ENCODE results near the gene IFNL2. TPM values are rescaled to one million over a fixed set of nuclear protein-coding genes. Genes with fewer than 3 reads are reported as not detected.

IFNL2 gene
- total and polyA plus RNA-seq, 2 donors (not counting 1 experiment from before 2014, with no cell fraction given) = not detected

DNA sequence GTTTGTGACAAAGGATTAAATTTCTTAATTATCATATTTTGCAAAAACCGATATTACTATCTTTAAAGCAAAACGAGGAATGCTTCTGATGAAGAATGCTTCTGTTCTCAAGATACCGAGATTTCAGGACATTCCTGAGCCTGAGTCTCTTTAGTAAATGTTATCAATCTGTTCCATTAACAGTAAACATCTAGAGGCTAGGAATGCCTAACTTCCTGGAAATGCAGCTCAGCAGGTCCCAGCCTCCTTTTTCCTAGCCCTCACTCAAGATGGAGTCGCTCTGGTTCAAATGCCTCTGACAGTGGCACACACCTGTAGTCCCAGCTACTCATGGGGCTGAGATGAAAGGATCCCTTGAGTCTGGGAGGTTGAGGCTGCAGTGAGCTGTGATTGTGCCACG lies 17.1 kb upstream of the IFNL2 start:
- H3K9me3 ChIP-seq (ENCODE audit: control extremely low read depth in 1 of 3, control insufficient read depth in 2 of 3, insufficient read depth in 1 of 3, low read length in 2 of 3) = peaks cover 0 to 2% (median 0%) of the 10 kb centered on the region in 3 donors
- peaks cover 0 to 15% (median 3%) of the 10 kb centered on the region in 4 experiments for H3K27me3 ChIP-seq (replicated peaks in 1 of 4; ENCODE audit: control extremely low read depth in 1 of 4, control insufficient read depth in 3 of 4, insufficient read depth in 4 of 4, low read length in 3 of 4)
- no peak overlapping the region for H3K9ac ChIP-seq (ENCODE audit: low read length)
- H3K4me2 ChIP-seq (replicated peaks; ENCODE audit: low read depth, low read length, poor library complexity, severe bottlenecking) = no peak overlapping the region
- no peak overlapping the region for H3K4me3 ChIP-seq (ENCODE audit: control extremely low read depth in 1 of 5, extremely low read depth in 1 of 5, insufficient read depth in 1 of 5, low read depth in 2 of 5, low read length in 4 of 5)
- ChIA-PET POLR2A (no interaction called here), CTCF (no interaction called here)
- Mint-ChIP-seq H3K4me3 (no peak overlapping the region), H3K27ac (no peak overlapping the region), H3K27me3 (peaks cover 9% of the 10 kb centered on the region), H3K4me1 (no peaks in the 10 kb centered on the region), H3K9me3 (ENCODE audit: insufficient read depth) (no peaks in the 10 kb centered on the region)
- DNase-seq (no peak), ATAC-seq (ENCODE audit: low read depth) (no peak)
- no CpG with 5 or more reads among the region's 5 CpGs for WGBS (ENCODE audit: insufficient coverage)
- intact Hi-C loops (cut with micrococcal nuclease) = no loop called here
- TF ChIP-seq, protein P1, sequence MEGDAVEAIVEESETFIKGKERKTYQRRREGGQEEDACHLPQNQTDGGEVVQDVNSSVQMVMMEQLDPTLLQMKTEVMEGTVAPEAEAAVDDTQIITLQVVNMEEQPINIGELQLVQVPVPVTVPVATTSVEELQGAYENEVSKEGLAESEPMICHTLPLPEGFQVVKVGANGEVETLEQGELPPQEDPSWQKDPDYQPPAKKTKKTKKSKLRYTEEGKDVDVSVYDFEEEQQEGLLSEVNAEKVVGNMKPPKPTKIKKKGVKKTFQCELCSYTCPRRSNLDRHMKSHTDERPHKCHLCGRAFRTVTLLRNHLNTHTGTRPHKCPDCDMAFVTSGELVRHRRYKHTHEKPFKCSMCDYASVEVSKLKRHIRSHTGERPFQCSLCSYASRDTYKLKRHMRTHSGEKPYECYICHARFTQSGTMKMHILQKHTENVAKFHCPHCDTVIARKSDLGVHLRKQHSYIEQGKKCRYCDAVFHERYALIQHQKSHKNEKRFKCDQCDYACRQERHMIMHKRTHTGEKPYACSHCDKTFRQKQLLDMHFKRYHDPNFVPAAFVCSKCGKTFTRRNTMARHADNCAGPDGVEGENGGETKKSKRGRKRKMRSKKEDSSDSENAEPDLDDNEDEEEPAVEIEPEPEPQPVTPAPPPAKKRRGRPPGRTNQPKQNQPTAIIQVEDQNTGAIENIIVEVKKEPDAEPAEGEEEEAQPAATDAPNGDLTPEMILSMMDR (IDR thresholded peaks at IDR 0.05) = no peak
- no peak for TF ChIP-seq EZH2 (IDR thresholded peaks at IDR 0.05; ENCODE audit: borderline replicate concordance, insufficient read depth, low read depth, low read length, poor library complexity, severe bottlenecking)
- peaks cover 9 to 12% of the 10 kb centered on the region in 2 donors for H3K4me1 ChIP-seq (ENCODE audit: control insufficient read depth in 2 of 2, insufficient read depth in 2 of 2, low read length in 2 of 2)
- no peak overlapping the region for H3K27ac ChIP-seq (ENCODE audit: low read length in 2 of 2)
- no peaks in the 10 kb centered on the region for H3K79me2 ChIP-seq (ENCODE audit: control insufficient read depth, insufficient read depth, low read length)
- H4K20me1 ChIP-seq (ENCODE audit: control insufficient read depth, insufficient read depth, low read length, poor library complexity, severe bottlenecking) = no peaks in the 10 kb centered on the region
- no peak overlapping the region for H2AFZ ChIP-seq (ENCODE audit: insufficient read depth, low read depth, low read length, poor library complexity, severe bottlenecking)
- H3K36me3 ChIP-seq (replicated peaks in 1 of 2; ENCODE audit: control extremely low read depth in 1 of 2, control insufficient read depth in 1 of 2, extremely low read depth in 1 of 2, insufficient read depth in 2 of 2, low read length in 1 of 2) = no peaks in the 10 kb centered on the region

DNA sequence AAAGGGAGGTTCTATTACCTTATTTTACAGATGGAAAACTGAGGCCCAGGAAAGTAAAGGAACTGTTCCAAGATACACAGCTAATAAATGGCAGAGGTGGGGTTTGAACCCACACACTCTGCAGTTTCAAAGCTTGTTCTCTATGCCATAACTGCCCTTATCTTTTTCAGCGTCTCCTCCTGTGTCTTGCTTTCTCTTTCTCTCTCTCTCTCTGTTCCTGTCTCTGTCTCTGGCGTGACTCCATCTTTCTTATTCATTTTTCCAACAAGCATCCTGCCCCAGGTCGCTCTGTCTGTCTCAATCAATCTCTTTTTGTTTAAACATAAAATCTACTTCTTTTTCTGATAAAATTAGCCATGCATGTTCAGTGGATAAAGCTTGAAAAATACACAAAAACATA lies 16.4 kb upstream of the IFNL2 start:
- peaks cover 0 to 6% (median 0%) of the 10 kb centered on the region in 3 donors for H3K9me3 ChIP-seq (ENCODE audit: control extremely low read depth in 1 of 3, control insufficient read depth in 2 of 3, insufficient read depth in 1 of 3, low read length in 2 of 3)
- Mint-ChIP-seq H3K27me3 (peaks cover 9% of the 10 kb centered on the region), H3K9me3 (ENCODE audit: insufficient read depth) (no peaks in the 10 kb centered on the region), H3K27ac (no peak overlapping the region), H3K4me3 (no peak overlapping the region), H3K4me1 (no peaks in the 10 kb centered on the region)
- no peak overlapping the region for H3K4me3 ChIP-seq (ENCODE audit: control extremely low read depth in 1 of 5, extremely low read depth in 1 of 5, insufficient read depth in 1 of 5, low read depth in 2 of 5, low read length in 4 of 5)
- H3K27me3 ChIP-seq (replicated peaks in 1 of 4; ENCODE audit: control extremely low read depth in 1 of 4, control insufficient read depth in 3 of 4, insufficient read depth in 4 of 4, low read length in 3 of 4) = peaks cover 0 to 19% (median 4%) of the 10 kb centered on the region in 4 experiments
- H3K36me3 ChIP-seq (replicated peaks in 1 of 2; ENCODE audit: control extremely low read depth in 1 of 2, control insufficient read depth in 1 of 2, extremely low read depth in 1 of 2, insufficient read depth in 2 of 2, low read length in 1 of 2) = no peaks in the 10 kb centered on the region
- no peak overlapping the region for H3K9ac ChIP-seq (ENCODE audit: low read length)
- no peak for TF ChIP-seq EZH2 (IDR thresholded peaks at IDR 0.05; ENCODE audit: borderline replicate concordance, insufficient read depth, low read depth, low read length, poor library complexity, severe bottlenecking)
- TF ChIP-seq, protein P1 (IDR thresholded peaks at IDR 0.05) = no peak
- intact Hi-C loops (cut with micrococcal nuclease) = no loop called here
- peak overlapping the region; percentile 49 for H2AFZ ChIP-seq (ENCODE audit: insufficient read depth, low read depth, low read length, poor library complexity, severe bottlenecking)
- POLR2A ChIA-PET = no interaction called here
- CTCF ChIA-PET = no interaction called here
- no peak overlapping the region for H3K27ac ChIP-seq (ENCODE audit: low read length in 2 of 2)
- no peaks in the 10 kb centered on the region for H4K20me1 ChIP-seq (ENCODE audit: control insufficient read depth, insufficient read depth, low read length, poor library complexity, severe bottlenecking)
- no peak overlapping the region for H3K4me2 ChIP-seq (replicated peaks; ENCODE audit: low read depth, low read length, poor library complexity, severe bottlenecking)
- DNase-seq = no peak
- no peaks in the 10 kb centered on the region for H3K79me2 ChIP-seq (ENCODE audit: control insufficient read depth, insufficient read depth, low read length)
- 35% methylated on average over 2 of the region's 3 CpGs for WGBS (ENCODE audit: insufficient coverage)
- H3K4me1 ChIP-seq (ENCODE audit: control insufficient read depth in 2 of 2, insufficient read depth in 2 of 2, low read length in 2 of 2) = peaks cover 9 to 11% of the 10 kb centered on the region in 2 donors
- no peak for ATAC-seq (ENCODE audit: low read depth)

Measured in B cell (primary cell).